ENCODE data around the gene ACTN4. TPM values are rescaled to one million over a fixed set of nuclear protein-coding genes. Genes with fewer than 3 reads are reported as not detected.
"Not testable (repeated sequence)": the region's sequence is repeated elsewhere in the genome, so short reads cannot be mapped to it uniquely, and the experiment has no call there.

Gene ACTN4
- total RNA-seq, 1 donor: 280 TPM

DNA sequence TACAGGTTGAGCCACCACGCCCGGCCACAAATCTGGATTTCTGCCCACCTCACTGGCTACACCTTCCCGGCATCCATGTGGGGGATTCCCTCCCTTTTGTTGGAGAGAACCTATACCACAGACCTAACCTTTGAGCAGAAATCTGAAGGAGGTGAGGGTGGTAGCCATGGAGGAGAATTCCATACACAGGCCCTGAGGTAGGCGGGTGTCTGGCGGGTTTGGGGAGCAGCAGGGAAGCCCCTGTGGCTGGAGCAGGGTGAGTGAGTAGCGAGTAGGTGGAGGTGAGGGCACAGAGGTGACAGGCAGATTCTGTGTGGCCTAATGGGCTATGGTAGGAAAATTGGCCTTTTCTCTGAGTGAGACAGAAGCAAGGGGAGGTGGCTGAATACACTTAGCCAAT lies 17.9 kb upstream of the ACTN4 start:
- TF ChIP-seq, protein P1, sequence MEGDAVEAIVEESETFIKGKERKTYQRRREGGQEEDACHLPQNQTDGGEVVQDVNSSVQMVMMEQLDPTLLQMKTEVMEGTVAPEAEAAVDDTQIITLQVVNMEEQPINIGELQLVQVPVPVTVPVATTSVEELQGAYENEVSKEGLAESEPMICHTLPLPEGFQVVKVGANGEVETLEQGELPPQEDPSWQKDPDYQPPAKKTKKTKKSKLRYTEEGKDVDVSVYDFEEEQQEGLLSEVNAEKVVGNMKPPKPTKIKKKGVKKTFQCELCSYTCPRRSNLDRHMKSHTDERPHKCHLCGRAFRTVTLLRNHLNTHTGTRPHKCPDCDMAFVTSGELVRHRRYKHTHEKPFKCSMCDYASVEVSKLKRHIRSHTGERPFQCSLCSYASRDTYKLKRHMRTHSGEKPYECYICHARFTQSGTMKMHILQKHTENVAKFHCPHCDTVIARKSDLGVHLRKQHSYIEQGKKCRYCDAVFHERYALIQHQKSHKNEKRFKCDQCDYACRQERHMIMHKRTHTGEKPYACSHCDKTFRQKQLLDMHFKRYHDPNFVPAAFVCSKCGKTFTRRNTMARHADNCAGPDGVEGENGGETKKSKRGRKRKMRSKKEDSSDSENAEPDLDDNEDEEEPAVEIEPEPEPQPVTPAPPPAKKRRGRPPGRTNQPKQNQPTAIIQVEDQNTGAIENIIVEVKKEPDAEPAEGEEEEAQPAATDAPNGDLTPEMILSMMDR (IDR thresholded peaks at IDR 0.05; ENCODE audit: insufficient read depth, low read length): no peak
- no peak overlapping the region for H3K4me3 ChIP-seq (ENCODE audit: low read depth, low read length)
- DNase-seq (ENCODE audit: low read depth): no peak

DNA sequence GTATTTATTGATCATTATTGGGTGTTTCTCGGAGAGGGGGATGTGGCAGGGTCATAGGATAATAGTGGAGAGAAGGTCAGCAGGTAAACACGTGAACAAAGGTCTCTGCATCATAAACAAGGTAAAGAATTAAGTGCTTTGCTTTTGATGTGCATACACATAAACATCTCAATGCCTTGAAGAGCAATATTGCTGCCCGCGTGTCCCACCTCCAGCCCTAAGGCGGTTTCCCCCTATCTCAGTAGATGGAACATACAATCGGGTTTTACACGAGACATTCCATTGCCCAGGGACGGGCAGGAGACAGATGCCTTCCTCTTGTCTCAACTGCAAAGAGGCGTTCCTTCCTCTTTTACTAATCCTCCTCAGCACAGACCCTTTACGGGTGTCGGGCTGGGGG lies 16.1 kb upstream of the ACTN4 start:
- not testable (repeated sequence) for H3K4me3 ChIP-seq (ENCODE audit: low read depth, low read length); DNase-seq (ENCODE audit: low read depth)

DNA sequence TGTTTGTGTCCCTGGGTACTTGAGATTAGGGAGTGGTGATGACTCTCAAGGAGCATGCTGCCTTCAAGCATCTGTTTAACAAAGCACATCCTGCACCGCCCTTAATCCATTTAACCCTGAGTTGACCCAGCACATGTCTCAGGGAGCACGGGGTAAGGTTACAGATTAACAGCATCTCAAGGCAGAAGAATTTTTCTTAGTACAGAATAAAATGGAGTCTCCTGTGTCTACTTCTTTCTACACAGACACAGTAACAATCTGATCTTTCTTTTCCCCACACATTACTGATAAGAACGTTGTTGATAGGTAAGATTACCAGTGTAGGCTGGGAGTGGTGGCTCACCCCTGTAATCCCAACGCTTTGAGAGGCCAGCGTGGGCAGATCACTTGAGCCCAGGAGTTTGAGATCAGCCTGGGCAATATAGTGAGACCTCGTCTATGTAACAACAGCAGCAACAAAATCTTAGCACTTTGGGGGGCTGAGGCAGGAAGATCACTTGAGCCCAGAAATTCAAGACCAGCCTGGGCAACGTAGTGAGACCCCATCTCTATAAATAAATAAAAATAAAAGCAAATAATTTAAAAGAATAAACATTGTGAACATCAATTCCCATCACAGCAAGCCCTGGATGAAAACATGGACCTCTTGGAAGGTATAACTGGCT lies 15.5 kb upstream of the ACTN4 start:
- H3K4me3 ChIP-seq (ENCODE audit: low read depth, low read length); DNase-seq (ENCODE audit: low read depth): not testable (repeated sequence)

DNA sequence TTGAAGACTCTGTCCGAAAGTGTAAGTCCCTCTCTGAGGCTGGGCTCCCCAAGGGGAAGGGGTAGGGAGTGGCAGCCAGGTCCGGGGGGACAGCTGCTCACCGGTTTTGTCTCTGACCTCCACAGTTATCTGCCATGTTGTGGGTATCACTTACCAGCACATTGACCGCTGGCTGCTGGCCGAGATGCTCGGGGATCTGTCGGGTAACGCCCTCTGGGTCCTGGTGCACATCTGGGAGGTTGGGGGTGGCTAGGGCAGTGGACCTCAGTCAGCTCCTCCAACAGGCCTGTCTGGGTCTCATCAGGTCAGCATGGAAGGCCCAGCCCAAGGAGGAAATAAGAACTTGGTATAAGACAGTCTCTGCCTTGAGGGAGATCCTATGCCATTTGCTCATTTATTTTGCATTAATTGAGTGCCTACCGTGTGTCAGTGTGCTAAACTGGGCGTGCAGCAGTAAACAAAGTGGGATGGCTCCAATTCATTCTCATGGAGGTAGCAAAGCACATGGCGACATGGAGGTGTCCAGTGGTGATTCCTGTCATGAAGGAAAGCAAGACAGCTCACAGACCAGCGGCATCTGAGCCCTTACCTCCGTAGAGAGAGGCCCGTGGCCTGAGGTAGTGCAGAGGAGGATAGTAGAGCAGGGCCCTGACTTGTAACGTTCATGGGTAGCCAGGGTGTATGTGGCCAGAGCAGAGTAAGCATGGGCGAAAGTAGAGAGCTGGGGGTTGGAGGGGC lies 14.8 kb upstream of the ACTN4 start:
- TF ChIP-seq, protein P1 (IDR thresholded peaks at IDR 0.05; ENCODE audit: insufficient read depth, low read length): no peak
- DNase-seq (ENCODE audit: low read depth): no peak
- no peak overlapping the region for H3K4me3 ChIP-seq (ENCODE audit: low read depth, low read length)

- peak; percentile 68 for DNase-seq (ENCODE audit: low read depth)
- TF ChIP-seq, protein P1 (IDR thresholded peaks at IDR 0.05; ENCODE audit: insufficient read depth, low read length): peak; percentile 88
- no peak overlapping the region for H3K4me3 ChIP-seq (ENCODE audit: low read depth, low read length)
These were observed 12.5 kb upstream of the ACTN4 start for GRCh38 chr19:38634757-38635482.

- DNase-seq (ENCODE audit: low read depth): no peak
- H3K4me3 ChIP-seq (ENCODE audit: low read depth, low read length): no peak overlapping the region
- TF ChIP-seq, protein P1 (IDR thresholded peaks at IDR 0.05; ENCODE audit: insufficient read depth, low read length): no peak
These were observed 11.7 kb upstream of the ACTN4 start for GRCh38 chr19:38635483-38636399.

- no peak for DNase-seq (ENCODE audit: low read depth)
- TF ChIP-seq, protein P1 (IDR thresholded peaks at IDR 0.05; ENCODE audit: insufficient read depth, low read length): no peak
- H3K4me3 ChIP-seq (ENCODE audit: low read depth, low read length): no peak overlapping the region
These were observed 9.0 kb upstream of the ACTN4 start for GRCh38 chr19:38638461-38638860.

Measured in fibroblast of the aortic adventitia (primary cell).